DLD1 (cell line): Measurements from ENCODE around the gene DOCK9.

Experiments
- in situ Hi-C: cut with HindIII; loops from 2 replicates; pipeline ENCODE4 v1.10.0; 2017; ENCODE audit warnings: low sequenced_read_pairs

Gene DOCK9

GRCh38 chr13:98951266-98951665 lies 26.6 kb downstream of the DOCK9 start:
- in situ Hi-C loops, result no loop called here

DNA sequence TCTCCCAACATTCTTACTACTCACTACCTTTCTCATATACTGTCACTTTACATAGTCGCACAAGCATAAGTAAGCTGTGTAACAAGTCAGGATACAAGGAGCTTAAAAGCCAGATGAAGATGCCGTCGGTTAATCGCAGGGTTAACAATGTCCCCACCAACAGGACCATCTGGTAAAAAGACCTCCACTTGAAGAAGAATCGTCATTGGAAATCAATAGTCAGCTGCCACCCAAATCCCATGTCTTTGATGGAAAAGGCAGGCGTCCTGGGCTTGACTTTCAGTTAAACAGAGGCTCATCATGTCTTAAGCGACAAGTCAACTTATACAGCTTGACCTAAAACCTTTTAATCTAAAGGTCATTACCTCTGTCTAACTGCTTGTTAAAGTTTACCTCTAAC lies 27.2 kb downstream of the DOCK9 start:
- in situ Hi-C loops, result no loop called here

- in situ Hi-C loops, result no loop called here
Observed at GRCh38 chr13:98947925-98948324, 29.9 kb downstream of the DOCK9 start.

GRCh38 chr13:98945863-98946605 lies 31.8 kb downstream of the DOCK9 start:
- in situ Hi-C loops, result no loop called here

- in situ Hi-C loops, result no loop called here
Observed at GRCh38 chr13:98944336-98944735, 33.5 kb downstream of the DOCK9 start.

- in situ Hi-C loops, result no loop called here
Observed at GRCh38 chr13:98942997-98943396, 34.9 kb downstream of the DOCK9 start.

DNA sequence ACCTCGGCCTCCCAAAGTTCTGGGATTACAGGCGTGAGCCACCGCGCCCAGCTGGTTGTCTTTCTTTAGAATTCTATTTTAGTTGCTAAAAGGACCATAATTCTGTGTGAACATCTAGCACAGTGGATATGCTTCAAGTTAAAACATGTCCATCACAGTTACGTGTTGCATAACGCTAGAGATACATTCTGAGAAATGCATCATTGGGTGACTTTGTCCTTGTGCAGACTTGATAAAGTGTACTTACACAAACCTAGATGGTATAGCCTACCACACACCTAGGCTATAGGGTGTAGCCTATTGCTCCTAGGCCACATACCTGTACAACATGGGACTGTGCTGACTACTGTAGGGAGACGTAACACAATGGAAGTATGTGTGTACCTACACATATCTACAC lies 35.4 kb downstream of the DOCK9 start:
- in situ Hi-C loops, result no loop called here

GRCh38 chr13:98941536-98941935 lies 36.3 kb downstream of the DOCK9 start:
- in situ Hi-C loops, result no loop called here

- in situ Hi-C loops, result no loop called here
Observed at GRCh38 chr13:98941126-98941525, 36.7 kb downstream of the DOCK9 start.

- in situ Hi-C loops, result no loop called here
Observed at GRCh38 chr13:98940325-98941001, 37.4 kb downstream of the DOCK9 start.

DNA sequence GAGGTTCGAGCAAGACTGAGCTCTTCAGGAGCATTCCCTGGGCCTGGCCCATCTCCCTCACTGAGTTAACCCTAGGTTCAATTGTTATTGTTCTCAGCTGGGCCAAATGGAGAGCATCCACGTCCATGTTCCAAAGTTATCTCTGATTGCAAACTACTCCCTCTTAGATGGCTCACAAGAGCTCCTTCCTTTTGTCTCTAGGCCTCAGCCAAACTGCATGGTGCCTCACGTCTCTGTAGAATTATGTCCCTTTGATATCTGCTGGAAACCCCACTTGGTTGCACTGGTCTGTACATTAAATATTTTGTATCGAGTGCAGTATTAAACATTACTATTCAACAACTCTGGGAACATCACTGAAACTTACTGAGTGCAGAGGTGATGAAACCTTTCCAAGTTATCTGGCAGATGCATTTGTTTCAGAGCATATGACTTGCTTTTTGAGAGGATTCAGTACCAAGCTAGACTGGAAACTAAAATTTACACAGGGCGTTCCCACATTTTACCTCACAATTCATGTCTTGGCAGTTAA lies 38.1 kb downstream of the DOCK9 start:
- in situ Hi-C loops, result no loop called here

DNA sequence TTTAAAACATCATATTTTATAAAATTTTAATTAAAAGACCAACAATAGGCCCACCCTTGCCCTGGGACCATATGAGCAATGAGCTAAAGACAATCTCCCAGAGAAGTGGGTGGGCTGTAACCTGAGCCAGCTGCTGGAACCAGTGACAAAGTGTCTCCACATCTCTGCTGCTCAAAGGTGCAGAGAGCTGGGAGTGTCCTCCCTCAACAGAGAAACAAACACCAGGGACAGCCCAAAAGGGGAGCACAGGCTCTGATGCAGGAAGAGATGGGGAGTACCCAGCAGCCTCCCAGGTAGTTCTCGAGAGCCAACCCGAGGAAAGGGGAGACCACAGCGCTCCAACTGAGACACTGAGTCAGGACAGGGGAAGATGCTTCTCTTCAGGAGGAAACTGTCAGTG lies 39.1 kb downstream of the DOCK9 start:
- in situ Hi-C loops, result no loop called here

GRCh38 chr13:98937911-98938381 lies 39.9 kb downstream of the DOCK9 start:
- in situ Hi-C loops, result no loop called here

GRCh38 chr13:98934243-98934642 lies 43.6 kb downstream of the DOCK9 start:
- in situ Hi-C loops, result no loop called here

DNA sequence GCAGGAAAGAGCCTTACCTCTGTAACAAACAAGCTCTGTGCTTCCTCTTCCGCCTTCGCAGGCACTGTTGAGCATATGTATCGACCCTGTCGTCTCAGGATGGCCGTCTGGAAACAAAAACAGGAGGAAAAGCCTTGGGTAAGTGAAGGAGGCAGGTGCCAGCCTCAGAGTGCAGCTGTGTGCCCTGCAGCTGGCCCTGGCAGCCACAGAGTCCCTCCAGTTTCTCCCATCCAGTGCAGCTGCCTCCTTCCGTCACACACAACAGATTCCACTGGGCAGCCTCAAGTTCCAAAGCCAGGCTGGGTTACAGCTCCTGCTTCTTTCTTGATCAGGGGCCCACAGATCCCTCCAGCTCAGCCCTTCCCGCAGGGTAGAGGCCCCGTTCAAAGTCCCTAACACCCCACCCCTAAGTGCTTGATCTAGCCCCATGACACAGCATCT lies 47.7 kb downstream of the DOCK9 start:
- in situ Hi-C loops, result no loop called here

DNA sequence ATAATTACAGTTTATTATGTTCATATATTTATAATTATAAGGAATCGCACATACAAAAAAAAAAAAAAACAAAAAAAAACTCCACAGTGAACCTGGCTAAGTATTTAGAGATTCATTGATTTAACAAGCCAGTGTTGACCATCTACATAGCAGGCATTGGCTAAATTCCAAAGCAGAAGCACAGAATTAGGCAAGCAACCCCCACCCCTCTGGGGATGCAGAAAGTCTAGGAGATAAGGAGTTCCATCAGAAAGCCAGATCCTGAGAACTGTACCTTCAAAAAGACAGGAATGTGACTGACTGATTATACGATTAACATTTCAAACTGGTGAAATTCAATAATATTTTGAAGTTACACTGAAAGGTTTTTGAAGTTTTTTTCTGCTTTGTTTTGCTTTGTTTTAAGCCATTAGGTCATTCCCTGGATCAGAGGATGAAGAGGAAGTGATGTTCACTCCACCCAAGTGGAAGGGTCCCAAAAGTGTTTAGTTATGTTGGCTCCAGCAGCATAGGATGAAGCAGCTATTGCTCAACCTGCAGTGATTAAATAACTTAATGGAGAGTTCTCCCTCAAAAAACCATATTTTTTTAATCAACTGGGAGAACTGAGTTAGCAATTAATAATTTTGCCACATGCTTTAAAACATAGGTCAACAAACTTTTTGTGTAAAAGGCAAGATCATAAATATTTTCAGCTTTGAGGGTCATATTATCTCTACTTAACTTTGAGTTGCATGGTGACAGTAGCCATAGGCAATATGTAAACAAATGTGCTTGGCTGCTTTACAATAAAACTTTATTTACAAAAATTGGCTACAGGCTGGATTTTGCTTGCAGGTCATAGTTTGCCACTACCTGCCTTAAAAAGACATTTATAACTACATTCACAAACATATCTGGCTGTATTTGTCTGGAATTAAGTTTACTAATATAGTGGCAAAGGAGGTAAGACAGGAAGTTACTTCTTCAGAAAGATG lies 49.6 kb downstream of the DOCK9 start:
- in situ Hi-C loops, result no loop called here

- in situ Hi-C loops, result no loop called here
Observed at GRCh38 chr13:98925949-98926348, 51.9 kb downstream of the DOCK9 start.

- in situ Hi-C loops, result no loop called here
Observed at GRCh38 chr13:98923641-98924397, 54.0 kb downstream of the DOCK9 start.

- in situ Hi-C loops, result no loop called here
Observed at GRCh38 chr13:98922306-98922705, 55.6 kb downstream of the DOCK9 start.

GRCh38 chr13:98921786-98922185 lies 56.1 kb downstream of the DOCK9 start:
- in situ Hi-C loops, result no loop called here
